ENCODE results near the gene PSPH. TPM values are rescaled to one million over a fixed set of nuclear protein-coding genes. Genes with fewer than 3 reads are reported as not detected.

Gene PSPH
- total RNA-seq, 4 donors from 2014 or later = 19.3 to 26.7 (median 23.3) TPM

- Histone ChIP-seq H3K4me3 (replicated peaks in 1 of 3) (no peak overlapping the region), H3K4me1 (peaks cover 21 to 28% of the 10 kb centered on the region in 2 donors), H3K36me3 (peaks cover 5% of the 10 kb centered on the region in 2 donors), H3K27me3 (no peaks in the 10 kb centered on the region), H3K27ac (no peak overlapping the region), H3K9me3 (no peaks in the 10 kb centered on the region)
- 95 to 96% methylated on average over 7 of the region's 7 CpGs for WGBS, 2 donors
- intact Hi-C loops (cut with DNase I) = loop anchor here (10.0 kb wide), 2 partner anchors 81 to 329 kb away; partner anchors contain the start of genes CCT6A and PSPH
- DNase-seq = no peak
- TF ChIP-seq, protein P1, sequence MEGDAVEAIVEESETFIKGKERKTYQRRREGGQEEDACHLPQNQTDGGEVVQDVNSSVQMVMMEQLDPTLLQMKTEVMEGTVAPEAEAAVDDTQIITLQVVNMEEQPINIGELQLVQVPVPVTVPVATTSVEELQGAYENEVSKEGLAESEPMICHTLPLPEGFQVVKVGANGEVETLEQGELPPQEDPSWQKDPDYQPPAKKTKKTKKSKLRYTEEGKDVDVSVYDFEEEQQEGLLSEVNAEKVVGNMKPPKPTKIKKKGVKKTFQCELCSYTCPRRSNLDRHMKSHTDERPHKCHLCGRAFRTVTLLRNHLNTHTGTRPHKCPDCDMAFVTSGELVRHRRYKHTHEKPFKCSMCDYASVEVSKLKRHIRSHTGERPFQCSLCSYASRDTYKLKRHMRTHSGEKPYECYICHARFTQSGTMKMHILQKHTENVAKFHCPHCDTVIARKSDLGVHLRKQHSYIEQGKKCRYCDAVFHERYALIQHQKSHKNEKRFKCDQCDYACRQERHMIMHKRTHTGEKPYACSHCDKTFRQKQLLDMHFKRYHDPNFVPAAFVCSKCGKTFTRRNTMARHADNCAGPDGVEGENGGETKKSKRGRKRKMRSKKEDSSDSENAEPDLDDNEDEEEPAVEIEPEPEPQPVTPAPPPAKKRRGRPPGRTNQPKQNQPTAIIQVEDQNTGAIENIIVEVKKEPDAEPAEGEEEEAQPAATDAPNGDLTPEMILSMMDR (IDR thresholded peaks at IDR 0.05) = no peak
- no peak for TF ChIP-seq POLR2A (IDR thresholded peaks at IDR 0.05)
These were observed 77.4 kb downstream of the PSPH start for GRCh38 chr7:55973747-55974250.

- no peak for TF ChIP-seq POLR2A (IDR thresholded peaks at IDR 0.05)
- TF ChIP-seq, protein P1 (IDR thresholded peaks at IDR 0.05) = no peak
- H3K9me3 ChIP-seq = no peaks in the 10 kb centered on the region
- H3K4me3 ChIP-seq (replicated peaks in 1 of 3) = no peak overlapping the region
- peak; percentile 40 to 42 for DNase-seq
- H3K4me1 ChIP-seq = peaks cover 13 to 22% of the 10 kb centered on the region in 2 donors
- 48 to 58% methylated on average over 8 of the region's 8 CpGs for WGBS, 2 donors
- no peaks in the 10 kb centered on the region for H3K27me3 ChIP-seq
- H3K27ac ChIP-seq = peak overlapping the region in 2 of 3 donors; percentile 43 to 57
- H3K36me3 ChIP-seq = no peaks in the 10 kb centered on the region
- intact Hi-C loops (cut with DNase I) = loop anchor here (10.0 kb wide), 2 partner anchors 84 to 326 kb away; partner anchors contain the start of genes CCT6A and PSPH
These were observed 80.3 kb downstream of the PSPH start for GRCh38 chr7:55970978-55971377.

GRCh38 chr7:55970561-55970960 lies 80.7 kb downstream of the PSPH start:
- WGBS, 2 donors = 89 to 90% methylated on average over 7 of the region's 7 CpGs
- intact Hi-C loops (cut with DNase I) = loop anchor here (10.0 kb wide), 2 partner anchors 84 to 326 kb away; partner anchors contain the start of genes CCT6A and PSPH
- no peak for TF ChIP-seq POLR2A (IDR thresholded peaks at IDR 0.05)
- TF ChIP-seq, protein P1 (IDR thresholded peaks at IDR 0.05) = no peak

DNA sequence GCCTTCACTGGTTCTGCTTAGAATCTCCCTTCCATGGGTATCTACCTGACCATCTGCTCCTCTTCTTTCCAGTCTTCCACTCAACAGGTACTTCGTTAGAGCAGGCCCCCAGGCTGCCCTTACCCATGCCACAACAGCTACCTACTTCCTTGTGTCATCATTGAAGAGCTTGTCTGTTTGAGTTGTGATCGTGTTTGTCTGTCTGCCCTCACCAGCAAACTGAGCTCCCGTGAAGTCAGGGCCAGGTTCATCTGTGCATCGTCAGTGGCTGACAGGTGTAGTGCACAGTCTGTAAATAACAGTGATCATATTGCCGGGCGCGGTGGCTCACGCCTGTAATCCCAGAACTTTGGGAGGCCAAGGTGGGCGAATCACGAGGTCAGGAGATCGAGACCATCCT lies 81.9 kb downstream of the PSPH start:
- no peak overlapping the region for H3K27ac ChIP-seq
- 95 to 99% methylated on average over 11 of the region's 11 CpGs for WGBS, 2 donors
- H3K4me3 ChIP-seq (replicated peaks in 1 of 3) = no peak overlapping the region
- intact Hi-C loops (cut with DNase I) = no loop called here
- H3K27me3 ChIP-seq = no peaks in the 10 kb centered on the region
- H3K36me3 ChIP-seq = no peaks in the 10 kb centered on the region
- peaks cover 21 to 31% of the 10 kb centered on the region in 2 donors for H3K4me1 ChIP-seq
- DNase-seq = no peak
- H3K9me3 ChIP-seq = no peaks in the 10 kb centered on the region
- TF ChIP-seq, protein P1 (IDR thresholded peaks at IDR 0.05) = no peak
- no peak for TF ChIP-seq POLR2A (IDR thresholded peaks at IDR 0.05)

More at GRCh38 chr7:55970561-55970960, 80.7 kb downstream of the PSPH start:
- Histone ChIP-seq H3K4me3 (replicated peaks in 1 of 3) (no peak overlapping the region), H3K4me1 (peaks cover 17 to 26% of the 10 kb centered on the region in 2 donors), H3K36me3 (no peaks in the 10 kb centered on the region), H3K27me3 (no peaks in the 10 kb centered on the region), H3K27ac (peak overlapping the region in 2 of 3 donors; percentile 43 to 57), H3K9me3 (no peaks in the 10 kb centered on the region)
- no peak for DNase-seq

DNA sequence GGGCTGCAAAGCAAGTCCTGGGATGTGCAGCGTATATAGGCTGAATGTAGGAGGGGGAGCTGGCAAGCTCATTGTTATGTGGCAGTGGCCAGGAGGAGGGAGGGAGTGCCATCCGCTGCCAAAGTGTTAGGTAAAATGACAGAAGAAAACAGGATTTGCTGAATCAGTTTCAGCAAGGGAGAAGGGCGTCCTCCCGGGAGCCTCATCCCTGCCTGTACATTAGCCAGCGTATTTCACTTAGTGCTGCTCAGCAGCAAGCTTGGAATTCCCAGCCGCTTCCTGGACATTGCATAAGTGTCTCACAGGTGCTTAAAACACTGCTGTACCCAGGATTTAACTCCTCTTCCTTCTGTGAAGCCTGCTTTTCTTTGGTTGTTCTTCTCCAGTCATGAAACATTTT lies 84.4 kb downstream of the PSPH start:
- H3K4me3 ChIP-seq (replicated peaks in 1 of 3) = no peak overlapping the region
- no peak overlapping the region for H3K27ac ChIP-seq
- no peaks in the 10 kb centered on the region for H3K36me3 ChIP-seq
- H3K27me3 ChIP-seq = no peaks in the 10 kb centered on the region
- H3K9me3 ChIP-seq = no peaks in the 10 kb centered on the region
- intact Hi-C loops (cut with DNase I) = no loop called here
- H3K4me1 ChIP-seq = peaks cover 21 to 31% of the 10 kb centered on the region in 2 donors
- DNase-seq = no peak
- TF ChIP-seq, protein P1 (IDR thresholded peaks at IDR 0.05) = no peak
- no peak for TF ChIP-seq POLR2A (IDR thresholded peaks at IDR 0.05)
- 90% methylated on average over 6 of the region's 6 CpGs for WGBS, 2 donors
